BJ (cell line): ENCODE data around the gene TMEM121B. TPM values are rescaled to one million over a fixed set of nuclear protein-coding genes. Genes with fewer than 3 reads are reported as not detected.

Source experiments
- CTCF ChIA-PET: fragments of 350-600 bp; formaldehyde crosslinking; extraction: SDS; loops from one replicate; lab custom pipeline; 2021; ENCODE audit warnings: antibody characterized with exemption, inconsistent platforms; lab: Yijun Ruan, JAX
- POLR2A ChIA-PET: fragments of 300-600 bp; sonication (Branson Sonifier 250); formaldehyde crosslinking; extraction: SDS; loops from one replicate; lab custom pipeline; 2021; ENCODE audit warnings: antibody characterized with exemption; lab: Charles Lee
- DNase-seq: peaks from one replicate; pipeline ENCODE4 v3.0.0-alpha.2; 2011; ENCODE audit warnings: low read depth
- H3K27me3 ChIP-seq: 2 replicates; pipeline ENCODE4 v1.6.0; 2011; ENCODE audit warnings: low read length; ENCODE audit not compliant: control insufficient read depth, insufficient read depth
- H3K36me3 ChIP-seq: 2 replicates; pipeline ENCODE4 v1.5.1; 2011; ENCODE audit warnings: low read length; ENCODE audit not compliant: control insufficient read depth, insufficient read depth
- H3K4me3 ChIP-seq: 2 replicates; pipeline ENCODE4 v1.5.1; 2011; ENCODE audit warnings: low read depth, mild to moderate bottlenecking, control low read depth, low read length
- polyA plus RNA-seq: library from polyadenylated mRNA; depleted of rRNA; stranded (reverse); fragments of >200 nt; gene quantifications from 2 replicates; pipeline ENCODE4 v1.2.3, GENCODE V29; 2011
- TF ChIP-seq, protein P1 (sequence below): IDR thresholded peaks from 2 replicates; pipeline ENCODE4 v1.5.1; 2011; ENCODE audit warnings: low read depth, mild to moderate bottlenecking, control low read depth, inconsistent platforms, low read length, moderate library complexity; ENCODE audit not compliant: insufficient read depth

TMEM121B gene
- polyA plus RNA-seq, 1 experiment: 0.04 TPM

DNA sequence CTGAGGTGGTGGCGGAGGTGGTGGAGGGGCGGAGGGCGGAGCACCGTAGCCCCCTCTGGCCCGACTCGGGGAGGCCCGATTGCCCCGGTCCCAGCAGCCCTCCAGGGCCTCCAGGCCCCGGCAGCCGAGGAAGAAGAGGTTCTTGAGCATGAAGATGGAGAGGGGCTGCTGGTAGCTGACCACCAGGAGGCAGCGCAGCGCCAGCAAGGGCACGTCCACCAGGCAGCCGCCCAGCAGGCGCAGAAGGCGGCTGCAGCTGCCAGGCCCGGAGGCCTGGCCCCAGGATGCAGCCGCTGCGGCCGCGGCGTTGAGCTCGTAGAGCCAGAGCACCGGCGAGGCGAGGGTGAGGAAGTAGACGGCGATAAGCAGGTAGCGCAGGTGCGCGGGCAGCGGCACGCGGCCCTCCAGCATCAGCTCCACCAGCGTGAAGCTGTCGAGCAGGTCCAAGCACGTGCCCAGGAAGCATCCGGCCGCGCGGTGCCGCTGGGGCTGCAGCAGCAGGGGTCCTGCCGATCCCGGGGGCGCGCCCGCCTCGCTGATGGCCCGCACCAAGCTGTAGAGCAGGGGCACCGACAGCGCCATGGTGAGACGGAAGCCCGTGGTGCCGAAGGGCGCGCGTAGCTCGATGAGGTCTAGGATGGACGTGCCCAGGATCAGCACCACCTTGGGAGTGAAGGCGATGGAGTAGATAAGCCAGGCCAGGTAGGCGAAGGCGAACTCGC lies 1.5 kb downstream of the TMEM121B start:
- Histone ChIP-seq H3K4me3 (no peak overlapping the region), H3K36me3 (no peaks in the 10 kb centered on the region), H3K27me3 (peaks cover 10% of the 10 kb centered on the region)
- CTCF ChIA-PET: no interaction called here
- POLR2A ChIA-PET: no interaction called here
- TF ChIP-seq, protein P1, sequence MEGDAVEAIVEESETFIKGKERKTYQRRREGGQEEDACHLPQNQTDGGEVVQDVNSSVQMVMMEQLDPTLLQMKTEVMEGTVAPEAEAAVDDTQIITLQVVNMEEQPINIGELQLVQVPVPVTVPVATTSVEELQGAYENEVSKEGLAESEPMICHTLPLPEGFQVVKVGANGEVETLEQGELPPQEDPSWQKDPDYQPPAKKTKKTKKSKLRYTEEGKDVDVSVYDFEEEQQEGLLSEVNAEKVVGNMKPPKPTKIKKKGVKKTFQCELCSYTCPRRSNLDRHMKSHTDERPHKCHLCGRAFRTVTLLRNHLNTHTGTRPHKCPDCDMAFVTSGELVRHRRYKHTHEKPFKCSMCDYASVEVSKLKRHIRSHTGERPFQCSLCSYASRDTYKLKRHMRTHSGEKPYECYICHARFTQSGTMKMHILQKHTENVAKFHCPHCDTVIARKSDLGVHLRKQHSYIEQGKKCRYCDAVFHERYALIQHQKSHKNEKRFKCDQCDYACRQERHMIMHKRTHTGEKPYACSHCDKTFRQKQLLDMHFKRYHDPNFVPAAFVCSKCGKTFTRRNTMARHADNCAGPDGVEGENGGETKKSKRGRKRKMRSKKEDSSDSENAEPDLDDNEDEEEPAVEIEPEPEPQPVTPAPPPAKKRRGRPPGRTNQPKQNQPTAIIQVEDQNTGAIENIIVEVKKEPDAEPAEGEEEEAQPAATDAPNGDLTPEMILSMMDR: no peak
- DNase-seq: no peak

DNA sequence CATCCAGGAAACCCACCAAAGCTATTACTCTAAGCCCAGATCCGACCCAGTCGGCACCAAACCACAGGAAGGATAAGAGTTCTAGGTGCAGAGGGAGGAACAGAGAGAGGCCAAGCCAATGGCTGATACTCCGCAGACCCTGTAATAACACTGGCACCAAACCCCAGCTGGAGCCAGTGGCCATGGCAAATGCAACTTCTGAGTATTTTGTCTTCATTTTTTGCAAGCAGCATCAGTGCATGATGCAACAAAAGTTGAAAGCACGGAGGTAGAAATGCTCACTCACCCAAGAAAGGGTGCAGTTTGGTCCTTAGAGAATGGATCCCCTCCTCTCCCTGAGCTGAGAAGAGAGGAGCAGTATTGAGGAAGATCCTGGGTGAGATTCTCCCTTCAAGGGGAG lies 2.8 kb downstream of the TMEM121B start:
- no peak for DNase-seq
- CTCF ChIA-PET: interaction anchor here (1.2 kb wide), 1 partner anchor 20 kb away, joined by 3 read pairs; no protein-coding TSS in a partner anchor
- POLR2A ChIA-PET: no interaction called here
- TF ChIP-seq, protein P1: no peak
- H3K27me3 ChIP-seq: peaks cover 10% of the 10 kb centered on the region
- no peaks in the 10 kb centered on the region for H3K36me3 ChIP-seq
- no peak overlapping the region for H3K4me3 ChIP-seq

- H3K36me3 ChIP-seq: no peaks in the 10 kb centered on the region
- DNase-seq: no peak
- TF ChIP-seq, protein P1: no peak
- ChIA-PET CTCF (interaction anchor here (1.1 to 1.2 kb wide), 2 partner anchors 19 to 23 kb away, joined by 3 read pairs; no protein-coding TSS in a partner anchor), POLR2A (no interaction called here)
- H3K4me3 ChIP-seq: no peak overlapping the region
- peaks cover 9% of the 10 kb centered on the region for H3K27me3 ChIP-seq
Observed at GRCh38 chr22:17117890-17118289, 3.3 kb downstream of the TMEM121B start.

DNA sequence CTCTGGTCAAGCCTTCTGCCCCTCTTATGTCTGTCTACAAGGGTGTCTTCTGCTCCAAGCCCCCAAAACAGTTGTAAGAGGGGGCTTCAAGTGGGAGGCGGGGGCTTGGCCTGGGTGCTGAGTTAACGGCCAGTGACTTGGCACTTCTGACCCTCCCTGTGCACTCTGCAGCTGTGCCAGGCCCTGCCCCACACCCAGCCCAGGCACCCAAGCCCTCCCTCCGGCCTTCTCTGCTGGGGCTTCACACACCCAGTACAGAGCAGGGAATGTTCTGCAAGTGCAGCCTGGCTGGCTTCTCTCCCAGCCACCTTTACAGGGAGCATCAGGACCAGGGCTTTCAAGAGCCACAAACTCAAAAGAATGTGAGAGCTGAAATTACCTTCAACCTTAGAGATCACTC lies 3.8 kb downstream of the TMEM121B start:
- no peak overlapping the region for H3K4me3 ChIP-seq
- DNase-seq: no peak
- POLR2A ChIA-PET: no interaction called here

DNA sequence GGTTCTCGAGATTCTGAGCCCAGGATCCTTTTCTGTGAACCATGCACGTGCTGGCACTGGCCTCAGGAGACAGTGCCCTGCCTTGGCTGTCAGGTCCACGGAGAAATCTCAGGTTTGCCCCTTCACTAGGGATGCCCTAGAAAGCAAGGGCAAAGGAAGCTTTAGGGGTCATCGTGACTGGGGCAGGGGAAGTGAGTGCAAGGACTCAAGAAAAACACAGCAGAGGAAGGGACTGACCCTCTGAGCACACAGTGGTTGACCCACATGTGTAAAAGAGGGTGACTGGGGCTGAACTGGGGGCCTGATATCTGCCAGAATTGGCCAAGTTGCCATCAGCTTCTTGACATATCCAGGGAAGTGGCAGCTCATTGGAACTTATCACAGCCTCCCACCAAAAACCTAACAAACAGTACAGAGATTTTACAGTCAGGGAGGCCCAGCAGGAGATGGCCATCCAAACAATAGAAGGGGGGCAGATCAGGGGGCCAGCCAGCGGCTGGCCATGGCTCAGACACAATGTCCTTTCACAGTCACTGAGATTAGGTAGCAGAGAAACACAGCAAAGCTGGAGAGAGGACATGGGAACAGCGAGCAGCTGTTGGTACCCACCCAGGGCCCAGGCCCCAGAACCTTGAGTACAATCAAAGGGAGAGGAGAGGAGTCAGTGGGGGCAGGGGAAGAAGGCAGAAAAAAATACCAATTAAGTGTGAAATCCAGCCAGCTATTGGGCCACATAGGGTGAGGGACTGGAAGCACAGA lies 4.4 kb downstream of the TMEM121B start:
- ChIA-PET CTCF (interaction anchor here (0.7 to 1.9 kb wide), 4 partner anchors 18 to 59 kb away, joined by 3 to 8 read pairs (median 3); no protein-coding TSS in a partner anchor), POLR2A (no interaction called here)
- no peak for DNase-seq
- no peaks in the 10 kb centered on the region for H3K36me3 ChIP-seq
- peaks cover 5% of the 10 kb centered on the region for H3K27me3 ChIP-seq
- TF ChIP-seq, protein P1: no peak
- H3K4me3 ChIP-seq: no peak overlapping the region

More for the DNA sequence above, 3.8 kb downstream of the TMEM121B start:
- H3K27me3 ChIP-seq: peaks cover 9% of the 10 kb centered on the region
- no peaks in the 10 kb centered on the region for H3K36me3 ChIP-seq
- CTCF ChIA-PET: interaction anchor here (0.7 to 1.2 kb wide), 3 partner anchors 19 to 60 kb away, joined by 3 read pairs; no protein-coding TSS in a partner anchor
- TF ChIP-seq, protein P1: no peak
